HepG2 (cell line): Measurements from ENCODE around the gene RNU7-1. TPM values are rescaled to one million over a fixed set of nuclear protein-coding genes. Genes with fewer than 3 reads are reported as not detected.

ENCODE experiments used
- ATAC-seq: fragments of 200-7000 bp; cut with Tn5 transposase; 3 replicates; pipeline ENCODE4 v1.9.1; 2020; ENCODE audit warnings: mild to moderate bottlenecking, moderate library complexity
- BruUV-seq: library from RNA; stranded (reverse); fragments of 400-500 nt; replicated peaks from 2 replicates; lab custom pipeline; 2021; lab: Mats Ljungman, UMichigan
- CTCF ChIA-PET: fragments of 300-600 bp; formaldehyde crosslinking; extraction: SDS; loops from one replicate; lab custom pipeline; 2021; ENCODE audit warnings: low total read pairs, inconsistent platforms, low intra/inter-chr PET ratio; lab: Yijun Ruan, JAX
- POLR2A ChIA-PET: fragments of 350-600 bp; sonication (Branson Sonifier 250); formaldehyde crosslinking; loops from one replicate; lab custom pipeline; 2020; ENCODE audit warnings: antibody characterized with exemption, inconsistent platforms; lab: Yijun Ruan, JAX
- DNase-seq: peaks from one replicate; pipeline ENCODE4 v3.0.0-alpha.2; 2015; ENCODE audit warnings: low spot score
- FAIRE-seq: peaks from 3 replicates; lab custom pipeline; 2011; peaks lifted over from hg19 to GRCh38; lab: Jason Lieb, UNC
- H2AFZ ChIP-seq: one replicate; pipeline ENCODE4 v1.6.1; 2011; ENCODE audit warnings: low read length, inconsistent platforms
- H3K27ac ChIP-seq: fragments of 300-600 bp; 3 replicates; pipeline ENCODE4 v1.8.0; 2011; ENCODE audit warnings: mixed run types, mild to moderate bottlenecking, mixed read lengths, low read length, inconsistent platforms; ENCODE audit not compliant: insufficient read depth; ENCODE audit errors: extremely low read length
- H3K27me3 ChIP-seq, 2 experiments: fragments of 200-600 bp in 1 of 2; 2 replicates in 1 of 2; 3 replicates in 1 of 2; pipeline versions ENCODE4 v1.6.0 to v1.8.0; 2011; ENCODE audit warnings: low read length in 2 of 2, mild to moderate bottlenecking in 2 of 2, moderate library complexity in 2 of 2, inconsistent platforms in 1 of 2; ENCODE audit not compliant: insufficient read depth in 2 of 2, control insufficient read depth in 1 of 2
- H3K36me3 ChIP-seq, 2 experiments: fragments of 200-600 bp in 1 of 2; replicated peaks in 1 of 2; 2 replicates in 1 of 2; 3 replicates in 1 of 2; pipeline versions ENCODE4 v1.5.1 to v1.8.0; 2011; ENCODE audit warnings: low read length in 2 of 2, inconsistent platforms in 1 of 2; ENCODE audit not compliant: insufficient read depth in 2 of 2, control insufficient read depth in 1 of 2
- H3K4me1 ChIP-seq: 2 replicates; pipeline ENCODE4 v1.5.1; 2012; ENCODE audit warnings: low read length, inconsistent platforms; ENCODE audit not compliant: insufficient read depth
- H3K4me2 ChIP-seq: 2 replicates; pipeline ENCODE4 v1.6.0; 2011; ENCODE audit warnings: low read depth, low read length, inconsistent platforms
- H3K4me3 ChIP-seq, 3 experiments: fragments of 200-600 bp in 1 of 3; sonication (generic), shearing (Covaris generic) in 1 of 3; replicated peaks in 1 of 3; 2 replicates each; pipeline ENCODE4 v1.5.1; 2011 to 2016; ENCODE audit warnings: low read length in 3 of 3, inconsistent platforms in 2 of 3, low read depth in 2 of 3, mild to moderate bottlenecking in 2 of 3, control low read depth in 1 of 3, mixed read lengths in 1 of 3; ENCODE audit not compliant: insufficient read depth in 1 of 3
- H3K79me2 ChIP-seq: one replicate; pipeline ENCODE4 v1.6.1; 2011; ENCODE audit warnings: low read length, inconsistent platforms; ENCODE audit not compliant: insufficient read depth
- H3K9ac ChIP-seq: 2 replicates; pipeline ENCODE4 v1.6.0; 2011; ENCODE audit warnings: mild to moderate bottlenecking, low read depth, low read length, inconsistent platforms; ENCODE audit not compliant: insufficient read depth
- H3K9me3 ChIP-seq: 2 replicates; pipeline ENCODE4 v1.5.1; 2012; ENCODE audit warnings: mild to moderate bottlenecking, low read length
- H4K20me1 ChIP-seq: 2 replicates; pipeline ENCODE4 v1.6.0; 2011; ENCODE audit warnings: inconsistent platforms, mild to moderate bottlenecking, low read length, moderate library complexity; ENCODE audit not compliant: insufficient read depth
- ARID2 ChIP-seq: sonication (generic); formaldehyde crosslinking; IDR thresholded peaks from 2 replicates; pipeline ENCODE4 v1.8.1; 2022; ENCODE audit warnings: mild to moderate bottlenecking, missing genetic modification reagents, borderline replicate concordance
- ELF1 ChIP-seq: sonication (generic); formaldehyde crosslinking; IDR thresholded peaks from 2 replicates; pipeline ENCODE4 v1.4.0; 2020; ENCODE audit warnings: missing genetic modification reagents
- MED8 ChIP-seq: sonication (generic); formaldehyde crosslinking; IDR thresholded peaks from 2 replicates; pipeline ENCODE4 v1.8.1; 2023; ENCODE audit warnings: mild to moderate bottlenecking, missing genetic modification reagents; ENCODE audit not compliant: insufficient replicate concordance
- RBM22 ChIP-seq: fragments of 200-400 bp; formaldehyde crosslinking; optimal IDR thresholded peaks from 2 replicates; pipeline ENCODE3; 2017; ENCODE audit warnings: mild to moderate bottlenecking, low read length, moderate library complexity
- ZNF180 ChIP-seq: sonication (generic); formaldehyde crosslinking; IDR thresholded peaks from 2 replicates; pipeline ENCODE4 v1.4.0; 2020; ENCODE audit warnings: low read depth, missing genetic modification reagents, borderline replicate concordance
- ZNF556 ChIP-seq: sonication (generic); formaldehyde crosslinking; IDR thresholded peaks from 2 replicates; pipeline ENCODE4 v1.4.0; 2020; ENCODE audit warnings: mild to moderate bottlenecking, missing genetic modification reagents, borderline replicate concordance
- WGBS: methylation state at CpG from one replicate; pipeline ENCODE4 v1.1.6; 2017; ENCODE audit warnings: low lambda C conversion rate; 5-methylcytosine and 5-hydroxymethylcytosine counted together
- in situ Hi-C: cut with HindIII; loops from 2 replicates; pipeline ENCODE4 v1.10.0; 2017; ENCODE audit warnings: low pct_unique_long_range_greater_than_20kb; ENCODE audit not compliant: extremely low pct_ligation_motif_present
- intact Hi-C: fragments of 100-400 bp; cut with micrococcal nuclease; formaldehyde crosslinking; loops from one replicate; pipeline ENCODE4 v1.10.0; 2022; ENCODE audit not compliant: unreplicated experiment
- polyA plus RNA-seq, 8 experiments: library from polyadenylated mRNA; depleted of rRNA in 3 of 8; stranded (reverse) in 7 of 8; unstranded in 1 of 8; fragments of >200 nt; fragmentation: Illumina TruSeq in 4 of 8; extraction: Trizol in 4 of 8; gene quantifications; 2 replicates each; pipeline versions ENCODE4 v1.2.1 to v1.2.3, GENCODE V29; 2011 to 2016; ENCODE audit warnings: low read depth in 4 of 8, missing spikeins in 1 of 8, mixed read lengths in 1 of 8; ENCODE audit not compliant: insufficient read depth in 1 of 8
- total RNA-seq, 5 experiments: library from RNA; depleted of rRNA; stranded (reverse); fragments of >200 nt; fragmentation: Illumina TruSeq; extraction: Trizol; gene quantifications; 2 replicates each; pipeline ENCODE4 v1.2.3, GENCODE V29; 2016; ENCODE audit warnings: low read depth in 1 of 5
- TF ChIP-seq, protein P1 (sequence below): sonication (generic); formaldehyde crosslinking; IDR thresholded peaks from 2 replicates; pipeline ENCODE4 v1.8.0; 2023; ENCODE audit warnings: mild to moderate bottlenecking, missing genetic modification reagents
- TF ChIP-seq, protein P2 (sequence below): sonication (generic); formaldehyde crosslinking; IDR thresholded peaks from 2 replicates; pipeline ENCODE4 v1.5.0; 2020; ENCODE audit warnings: mild to moderate bottlenecking, missing genetic modification reagents
- TF ChIP-seq, protein P3 (sequence below): sonication (generic); formaldehyde crosslinking; IDR thresholded peaks from 2 replicates; pipeline ENCODE4 v1.4.0; 2020; ENCODE audit warnings: missing genetic modification reagents
- TF ChIP-seq, protein P4 (sequence below), 2 experiments: fragments of 450-650 bp in 1 of 2; sonication (generic) in 1 of 2; formaldehyde crosslinking; IDR thresholded peaks; 2 replicates each; pipeline versions ENCODE4 v1.5.0 to v1.8.0; 2020 to 2022; ENCODE audit warnings: mild to moderate bottlenecking in 1 of 2, missing genetic modification reagents in 1 of 2
- TF ChIP-seq, protein P5 (sequence below): sonication (generic); formaldehyde crosslinking; IDR thresholded peaks from 2 replicates; pipeline ENCODE4 v1.4.0; 2020; ENCODE audit warnings: mild to moderate bottlenecking, missing genetic modification reagents

RNU7-1 gene
- total and polyA plus RNA-seq, 2 of the 13 experiments (the other 11 are each of a cell fraction or from before 2014, with no cell fraction given), result not detected

DNA sequence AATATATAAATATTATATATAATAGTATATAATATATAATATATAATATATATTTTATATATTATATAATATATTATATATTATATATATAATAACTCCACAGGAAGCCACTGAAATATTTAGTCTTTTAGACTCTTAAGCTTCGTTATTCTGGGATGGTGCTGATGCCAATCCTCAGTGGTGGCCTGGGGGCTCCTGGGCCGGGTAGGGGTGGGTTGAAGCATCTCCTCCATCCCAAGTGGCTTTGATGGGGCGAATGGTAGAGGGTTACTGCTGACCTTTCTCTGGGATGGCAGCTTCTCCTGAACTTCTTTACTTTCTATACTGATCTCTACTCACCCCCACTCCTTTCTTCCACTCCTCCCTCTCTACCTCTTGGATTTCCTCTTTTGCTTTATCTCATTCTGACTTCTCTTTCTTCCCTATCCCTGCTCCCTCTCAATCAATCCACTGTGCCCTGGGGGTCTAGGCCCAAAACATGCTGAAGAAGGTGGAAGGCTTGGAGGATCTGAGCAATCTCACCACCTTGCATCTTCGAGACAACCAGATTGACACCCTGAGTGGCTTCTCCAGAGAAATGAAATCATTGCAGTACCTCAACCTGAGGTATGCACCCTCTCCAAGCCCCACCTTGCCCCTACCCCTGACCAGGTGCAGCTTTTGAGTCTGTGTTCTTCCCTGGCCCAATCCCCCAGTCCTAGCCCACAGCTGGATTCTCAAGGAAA lies 34.0 kb upstream of the RNU7-1 start:
- CTCF ChIA-PET, result no interaction called here

More for the DNA sequence above, 34.0 kb upstream of the RNU7-1 start:
- Histone ChIP-seq H2AFZ (no peak overlapping the region), H3K36me3 (no peaks in the 10 kb centered on the region)
- no peak for ATAC-seq
- in situ Hi-C loops (no loop called here), intact Hi-C loops (no loop called here)
- POLR2A ChIA-PET, result interaction anchor here (1.3 kb wide), 1 partner anchor 199 kb away, joined by 3 read pairs; no protein-coding TSS in a partner anchor
- TF ChIP-seq MED8 (no peak), ZNF556 (CRISPR knock-in tag) (no peak), ZNF180 (no peak), ELF1 (CRISPR knock-in tag) (no peak), RBM22 (no peak), ARID2 (no peak)
- TF ChIP-seq, protein P1, sequence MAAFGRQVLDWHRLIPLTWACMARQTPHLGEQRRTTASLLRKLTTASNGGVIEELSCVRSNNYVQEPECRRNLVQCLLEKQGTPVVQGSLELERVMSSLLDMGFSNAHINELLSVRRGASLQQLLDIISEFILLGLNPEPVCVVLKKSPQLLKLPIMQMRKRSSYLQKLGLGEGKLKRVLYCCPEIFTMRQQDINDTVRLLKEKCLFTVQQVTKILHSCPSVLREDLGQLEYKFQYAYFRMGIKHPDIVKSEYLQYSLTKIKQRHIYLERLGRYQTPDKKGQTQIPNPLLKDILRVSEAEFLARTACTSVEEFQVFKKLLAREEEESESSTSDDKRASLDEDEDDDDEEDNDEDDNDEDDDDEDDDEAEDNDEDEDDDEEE (CRISPR knock-in tag), result no peak
- TF ChIP-seq, protein P2, sequence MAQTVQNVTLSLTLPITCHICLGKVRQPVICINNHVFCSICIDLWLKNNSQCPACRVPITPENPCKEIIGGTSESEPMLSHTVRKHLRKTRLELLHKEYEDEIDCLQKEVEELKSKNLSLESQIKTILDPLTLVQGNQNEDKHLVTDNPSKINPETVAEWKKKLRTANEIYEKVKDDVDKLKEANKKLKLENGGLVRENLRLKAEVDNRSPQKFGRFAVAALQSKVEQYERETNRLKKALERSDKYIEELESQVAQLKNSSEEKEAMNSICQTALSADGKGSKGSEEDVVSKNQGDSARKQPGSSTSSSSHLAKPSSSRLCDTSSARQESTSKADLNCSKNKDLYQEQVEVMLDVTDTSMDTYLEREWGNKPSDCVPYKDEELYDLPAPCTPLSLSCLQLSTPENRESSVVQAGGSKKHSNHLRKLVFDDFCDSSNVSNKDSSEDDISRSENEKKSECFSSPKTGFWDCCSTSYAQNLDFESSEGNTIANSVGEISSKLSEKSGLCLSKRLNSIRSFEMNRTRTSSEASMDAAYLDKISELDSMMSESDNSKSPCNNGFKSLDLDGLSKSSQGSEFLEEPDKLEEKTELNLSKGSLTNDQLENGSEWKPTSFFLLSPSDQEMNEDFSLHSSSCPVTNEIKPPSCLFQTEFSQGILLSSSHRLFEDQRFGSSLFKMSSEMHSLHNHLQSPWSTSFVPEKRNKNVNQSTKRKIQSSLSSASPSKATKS (CRISPR knock-in tag), result no peak
- TF ChIP-seq, protein P3, sequence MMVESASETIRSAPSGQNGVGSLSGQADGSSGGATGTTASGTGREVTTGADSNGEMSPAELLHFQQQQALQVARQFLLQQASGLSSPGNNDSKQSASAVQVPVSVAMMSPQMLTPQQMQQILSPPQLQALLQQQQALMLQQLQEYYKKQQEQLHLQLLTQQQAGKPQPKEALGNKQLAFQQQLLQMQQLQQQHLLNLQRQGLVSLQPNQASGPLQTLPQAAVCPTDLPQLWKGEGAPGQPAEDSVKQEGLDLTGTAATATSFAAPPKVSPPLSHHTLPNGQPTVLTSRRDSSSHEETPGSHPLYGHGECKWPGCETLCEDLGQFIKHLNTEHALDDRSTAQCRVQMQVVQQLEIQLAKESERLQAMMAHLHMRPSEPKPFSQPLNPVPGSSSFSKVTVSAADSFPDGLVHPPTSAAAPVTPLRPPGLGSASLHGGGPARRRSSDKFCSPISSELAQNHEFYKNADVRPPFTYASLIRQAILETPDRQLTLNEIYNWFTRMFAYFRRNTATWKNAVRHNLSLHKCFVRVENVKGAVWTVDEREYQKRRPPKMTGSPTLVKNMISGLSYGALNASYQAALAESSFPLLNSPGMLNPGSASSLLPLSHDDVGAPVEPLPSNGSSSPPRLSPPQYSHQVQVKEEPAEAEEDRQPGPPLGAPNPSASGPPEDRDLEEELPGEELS, result no peak
- TF ChIP-seq, protein P4, sequence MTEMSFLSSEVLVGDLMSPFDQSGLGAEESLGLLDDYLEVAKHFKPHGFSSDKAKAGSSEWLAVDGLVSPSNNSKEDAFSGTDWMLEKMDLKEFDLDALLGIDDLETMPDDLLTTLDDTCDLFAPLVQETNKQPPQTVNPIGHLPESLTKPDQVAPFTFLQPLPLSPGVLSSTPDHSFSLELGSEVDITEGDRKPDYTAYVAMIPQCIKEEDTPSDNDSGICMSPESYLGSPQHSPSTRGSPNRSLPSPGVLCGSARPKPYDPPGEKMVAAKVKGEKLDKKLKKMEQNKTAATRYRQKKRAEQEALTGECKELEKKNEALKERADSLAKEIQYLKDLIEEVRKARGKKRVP (CRISPR knock-in tag; IDR thresholded peaks at IDR 0.05), result no peak
- TF ChIP-seq, protein P5, sequence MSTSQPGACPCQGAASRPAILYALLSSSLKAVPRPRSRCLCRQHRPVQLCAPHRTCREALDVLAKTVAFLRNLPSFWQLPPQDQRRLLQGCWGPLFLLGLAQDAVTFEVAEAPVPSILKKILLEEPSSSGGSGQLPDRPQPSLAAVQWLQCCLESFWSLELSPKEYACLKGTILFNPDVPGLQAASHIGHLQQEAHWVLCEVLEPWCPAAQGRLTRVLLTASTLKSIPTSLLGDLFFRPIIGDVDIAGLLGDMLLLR, result no peak
- TF ChIP-seq, all 625 proteins: peak for 0
- H3K27ac ChIP-seq, result no peak overlapping the region
- H3K79me2 ChIP-seq, result peaks cover 2% of the 10 kb centered on the region
- WGBS, result 74% methylated on average over 4 of the region's 4 CpGs
- BruUV-seq, result no TSS peak
- H3K9me3 ChIP-seq, result no peaks in the 10 kb centered on the region
- H3K9ac ChIP-seq, result no peak overlapping the region
- no peaks in the 10 kb centered on the region for H4K20me1 ChIP-seq
- DNase-seq (no peak), FAIRE-seq (no peak)
- no peaks in the 10 kb centered on the region for H3K27me3 ChIP-seq
- no peak overlapping the region for H3K4me3 ChIP-seq
- H3K4me1 ChIP-seq, result peaks cover 40% of the 10 kb centered on the region
- no peak overlapping the region for H3K4me2 ChIP-seq
